AG09309 (cell line): ENCODE results near the gene RAD51B.

ENCODE experiments used
- DNase-seq: peaks from one replicate; pipeline ENCODE4 v3.0.0-alpha.2; 2010; ENCODE audit warnings: low read depth
- H3K4me3 ChIP-seq: 2 replicates; pipeline ENCODE4 v1.5.1; 2011; ENCODE audit warnings: mild to moderate bottlenecking, low read depth, low read length, moderate library complexity; ENCODE audit not compliant: control insufficient read depth
- CTCF ChIP-seq: IDR thresholded peaks from 2 replicates; pipeline ENCODE4 v1.5.1; 2011; ENCODE audit warnings: mild to moderate bottlenecking, low read depth, low read length, inconsistent platforms; ENCODE audit not compliant: insufficient read depth, control insufficient read depth; ENCODE audit errors: missing control alignments

RAD51B gene

GRCh38 chr14:68393259-68393658 lies 573.7 kb downstream of the RAD51B start:
- H3K4me3 ChIP-seq, result no peak overlapping the region
- no peak for TF ChIP-seq CTCF
- DNase-seq, result no peak

GRCh38 chr14:68394118-68394763 lies 574.7 kb downstream of the RAD51B start:
- no peak overlapping the region for H3K4me3 ChIP-seq
- no peak for TF ChIP-seq CTCF
- no peak for DNase-seq

GRCh38 chr14:68394764-68395143 lies 575.2 kb downstream of the RAD51B start:
- no peak for TF ChIP-seq CTCF
- no peak for DNase-seq
- no peak overlapping the region for H3K4me3 ChIP-seq

- DNase-seq, result no peak
- no peak for TF ChIP-seq CTCF
- no peak overlapping the region for H3K4me3 ChIP-seq
These were observed 576.0 kb downstream of the RAD51B start for GRCh38 chr14:68395604-68396003.

GRCh38 chr14:68396461-68396860 lies 576.9 kb downstream of the RAD51B start:
- H3K4me3 ChIP-seq, result no peak overlapping the region
- TF ChIP-seq CTCF, result no peak
- no peak for DNase-seq

- DNase-seq, result no peak
- TF ChIP-seq CTCF, result no peak
- no peak overlapping the region for H3K4me3 ChIP-seq
These were observed 577.8 kb downstream of the RAD51B start for GRCh38 chr14:68397371-68397811.
